ENCODE data around the gene MRTO4.

GRCh38 chr1:19305880-19306279 lies 54.3 kb downstream of the MRTO4 start:
- TF ChIP-seq CTCF (conservative IDR thresholded peaks at IDR 0.05; ENCODE audit: low read length) (0 out of 2 replicates have a peak, but pooled peaks have one; percentile 25), EZH2phosphoT487 (IDR thresholded peaks at IDR 0.05; ENCODE audit: borderline replicate concordance, low read depth, low read length) (no peak)
